HEK293 (cell line): ENCODE results near the gene PPIL3.

ENCODE experiments used
- GLIS1 ChIP-seq: fragments of 450-650 bp; formaldehyde crosslinking; IDR thresholded peaks from 2 replicates; pipeline ENCODE4 v1.5.1; 2016; ENCODE audit warnings: missing biosample characterization, missing genetic modification characterization
- KLF8 ChIP-seq: fragments of 450-650 bp; formaldehyde crosslinking; IDR thresholded peaks from 2 replicates; pipeline ENCODE4 v1.5.1; 2016; ENCODE audit warnings: missing biosample characterization, missing genetic modification characterization
- YY1 ChIP-seq: fragments of 450-650 bp; formaldehyde crosslinking; IDR thresholded peaks from 2 replicates; pipeline ENCODE4 v1.5.1; 2018; ENCODE audit warnings: missing biosample characterization, missing genetic modification characterization
- ZBTB21 ChIP-seq: fragments of 450-650 bp; formaldehyde crosslinking; IDR thresholded peaks from 2 replicates; pipeline ENCODE4 v1.5.1; 2017; ENCODE audit warnings: missing biosample characterization, missing genetic modification characterization
- ZNF184 ChIP-seq: fragments of 450-650 bp; IDR thresholded peaks from 2 replicates; pipeline ENCODE4 v1.5.1; 2018; ENCODE audit warnings: missing biosample characterization, mild to moderate bottlenecking, missing genetic modification characterization
- ZNF23 ChIP-seq: fragments of 450-650 bp; formaldehyde crosslinking; IDR thresholded peaks from 2 replicates; pipeline ENCODE4 v1.5.1; 2016; ENCODE audit warnings: missing biosample characterization, missing genetic modification characterization, borderline replicate concordance
- ZNF292 ChIP-seq: fragments of 450-650 bp; formaldehyde crosslinking; IDR thresholded peaks from 2 replicates; pipeline ENCODE4 v1.5.1; 2016; ENCODE audit warnings: low read depth, missing biosample characterization, missing genetic modification characterization, borderline replicate concordance
- ZNF561 ChIP-seq: fragments of 450-650 bp; IDR thresholded peaks from 2 replicates; pipeline ENCODE4 v1.5.1; 2018; ENCODE audit warnings: missing biosample characterization, missing genetic modification characterization, borderline replicate concordance
- ZNF626 ChIP-seq: fragments of 450-650 bp; sonication (Bioruptor Pico); formaldehyde crosslinking; IDR thresholded peaks from 2 replicates; pipeline ENCODE4 v1.5.1; 2018; ENCODE audit warnings: missing biosample characterization, missing genetic modification characterization, inconsistent platforms
- ZNF664 ChIP-seq: fragments of 450-650 bp; formaldehyde crosslinking; IDR thresholded peaks from 2 replicates; pipeline ENCODE4 v1.5.1; 2016; ENCODE audit warnings: missing biosample characterization, missing genetic modification characterization
- ZNF777 ChIP-seq: fragments of 450-650 bp; formaldehyde crosslinking; IDR thresholded peaks from 2 replicates; pipeline ENCODE4 v1.5.1; 2017; ENCODE audit warnings: missing biosample characterization, missing genetic modification characterization, borderline replicate concordance
- TF ChIP-seq, protein P1 (sequence below): fragments of 450-650 bp; formaldehyde crosslinking; IDR thresholded peaks from 2 replicates; pipeline ENCODE4 v1.5.1; 2016; ENCODE audit warnings: missing biosample characterization, missing genetic modification characterization
- TF ChIP-seq, protein P2 (sequence below): fragments of 450-650 bp; formaldehyde crosslinking; IDR thresholded peaks from 2 replicates; pipeline ENCODE4 v1.5.1; 2016; ENCODE audit warnings: missing biosample characterization, missing genetic modification characterization
- TF ChIP-seq, protein P3 (sequence below): fragments of 450-650 bp; formaldehyde crosslinking; IDR thresholded peaks from 2 replicates; pipeline ENCODE4 v1.5.1; 2016; ENCODE audit warnings: missing biosample characterization, missing genetic modification characterization

DNA sequence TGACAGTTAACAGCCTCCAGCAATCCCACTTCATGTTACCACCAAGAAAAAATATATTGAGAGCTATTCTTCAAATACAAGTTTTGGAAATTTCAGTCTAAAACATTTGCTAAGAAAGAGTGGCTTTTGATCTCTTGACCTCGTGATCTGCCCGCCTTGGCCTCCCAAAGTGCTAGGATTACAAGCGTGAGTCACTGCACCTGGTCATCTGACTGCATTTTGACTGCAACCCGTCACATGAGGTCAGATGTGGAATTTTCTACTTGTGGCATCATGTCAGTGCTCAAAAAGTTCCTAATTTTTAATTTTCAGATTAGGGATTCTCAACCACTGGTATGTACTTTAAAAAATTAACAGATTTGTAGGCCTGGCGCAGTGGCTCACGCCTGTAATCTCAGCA lies 15.3 kb downstream of the PPIL3 start:
- TF ChIP-seq ZNF23 (no peak), ZNF777 (no peak), GLIS1 (tag by site-specific recombination) (no peak), YY1 (tag by site-specific recombination) (no peak), ZNF184 (tag by site-specific recombination) (no peak), ZNF664 (tag by site-specific recombination) (no peak), ZNF561 (tag by site-specific recombination) (no peak), ZNF626 (no peak), KLF8 (tag by site-specific recombination) (no peak), ZNF292 (tag by site-specific recombination) (no peak), ZBTB21 (tag by site-specific recombination) (no peak)
- TF ChIP-seq, protein P1, sequence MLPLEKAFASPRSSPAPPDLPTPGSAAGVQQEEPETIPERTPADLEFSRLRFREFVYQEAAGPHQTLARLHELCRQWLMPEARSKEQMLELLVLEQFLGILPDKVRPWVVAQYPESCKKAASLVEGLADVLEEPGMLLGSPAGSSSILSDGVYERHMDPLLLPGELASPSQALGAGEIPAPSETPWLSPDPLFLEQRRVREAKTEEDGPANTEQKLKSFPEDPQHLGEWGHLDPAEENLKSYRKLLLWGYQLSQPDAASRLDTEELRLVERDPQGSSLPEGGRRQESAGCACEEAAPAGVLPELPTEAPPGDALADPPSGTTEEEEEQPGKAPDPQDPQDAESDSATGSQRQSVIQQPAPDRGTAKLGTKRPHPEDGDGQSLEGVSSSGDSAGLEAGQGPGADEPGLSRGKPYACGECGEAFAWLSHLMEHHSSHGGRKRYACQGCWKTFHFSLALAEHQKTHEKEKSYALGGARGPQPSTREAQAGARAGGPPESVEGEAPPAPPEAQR (tag by site-specific recombination) = no peak
- TF ChIP-seq, protein P2, sequence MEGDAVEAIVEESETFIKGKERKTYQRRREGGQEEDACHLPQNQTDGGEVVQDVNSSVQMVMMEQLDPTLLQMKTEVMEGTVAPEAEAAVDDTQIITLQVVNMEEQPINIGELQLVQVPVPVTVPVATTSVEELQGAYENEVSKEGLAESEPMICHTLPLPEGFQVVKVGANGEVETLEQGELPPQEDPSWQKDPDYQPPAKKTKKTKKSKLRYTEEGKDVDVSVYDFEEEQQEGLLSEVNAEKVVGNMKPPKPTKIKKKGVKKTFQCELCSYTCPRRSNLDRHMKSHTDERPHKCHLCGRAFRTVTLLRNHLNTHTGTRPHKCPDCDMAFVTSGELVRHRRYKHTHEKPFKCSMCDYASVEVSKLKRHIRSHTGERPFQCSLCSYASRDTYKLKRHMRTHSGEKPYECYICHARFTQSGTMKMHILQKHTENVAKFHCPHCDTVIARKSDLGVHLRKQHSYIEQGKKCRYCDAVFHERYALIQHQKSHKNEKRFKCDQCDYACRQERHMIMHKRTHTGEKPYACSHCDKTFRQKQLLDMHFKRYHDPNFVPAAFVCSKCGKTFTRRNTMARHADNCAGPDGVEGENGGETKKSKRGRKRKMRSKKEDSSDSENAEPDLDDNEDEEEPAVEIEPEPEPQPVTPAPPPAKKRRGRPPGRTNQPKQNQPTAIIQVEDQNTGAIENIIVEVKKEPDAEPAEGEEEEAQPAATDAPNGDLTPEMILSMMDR (tag by site-specific recombination) = no peak
- TF ChIP-seq, protein P3, sequence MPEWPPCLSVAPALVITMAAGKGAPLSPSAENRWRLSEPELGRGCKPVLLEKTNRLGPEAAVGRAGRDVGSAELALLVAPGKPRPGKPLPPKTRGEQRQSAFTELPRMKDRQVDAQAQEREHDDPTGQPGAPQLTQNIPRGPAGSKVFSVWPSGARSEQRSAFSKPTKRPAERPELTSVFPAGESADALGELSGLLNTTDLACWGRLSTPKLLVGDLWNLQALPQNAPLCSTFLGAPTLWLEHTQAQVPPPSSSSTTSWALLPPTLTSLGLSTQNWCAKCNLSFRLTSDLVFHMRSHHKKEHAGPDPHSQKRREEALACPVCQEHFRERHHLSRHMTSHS (tag by site-specific recombination) = no peak
